Adrenal gland (tissue), 5 donors: Measurements from ENCODE around the gene CLDN16.

Experiments used
- CTCF ChIP-seq, 6 experiments: fragments of 450-650 bp in 4 of 6; fragments of 200-600 bp in 2 of 6; sonication (generic) in 1 of 6; IDR thresholded peaks; 1 replicate in 5 of 6; 2 replicates in 1 of 6; pipeline versions ENCODE4 v1.5.1 to v1.8.0; 2016 to 2021; ENCODE audit warnings: antibody characterized with exemption in 6 of 6, mild to moderate bottlenecking in 2 of 6, moderate library complexity in 1 of 6
- POLR2A ChIP-seq, 2 donors: fragments of 450-650 bp; IDR thresholded peaks; one replicate each; pipeline ENCODE4 v1.6.1; 2017; ENCODE audit warnings: antibody characterized with exemption in 2 of 2, mild to moderate bottlenecking in 2 of 2, moderate library complexity in 1 of 2
- donor health status: DM: no; HTN: no; CAD: no.

- TF ChIP-seq CTCF (IDR thresholded peaks at IDR 0.05) (no peak), POLR2A (IDR thresholded peaks at IDR 0.05) (no peak)
These were observed 56.7 kb downstream of the CLDN16 start for GRCh38 chr3:190444576-190445145.
